Measurements from ENCODE around the gene SLC48A1. TPM values are rescaled to one million over a fixed set of nuclear protein-coding genes. Genes with fewer than 3 reads are reported as not detected.

SLC48A1 gene
- total RNA-seq, 1 experiment from 2014 or later: 37.5 TPM

DNA sequence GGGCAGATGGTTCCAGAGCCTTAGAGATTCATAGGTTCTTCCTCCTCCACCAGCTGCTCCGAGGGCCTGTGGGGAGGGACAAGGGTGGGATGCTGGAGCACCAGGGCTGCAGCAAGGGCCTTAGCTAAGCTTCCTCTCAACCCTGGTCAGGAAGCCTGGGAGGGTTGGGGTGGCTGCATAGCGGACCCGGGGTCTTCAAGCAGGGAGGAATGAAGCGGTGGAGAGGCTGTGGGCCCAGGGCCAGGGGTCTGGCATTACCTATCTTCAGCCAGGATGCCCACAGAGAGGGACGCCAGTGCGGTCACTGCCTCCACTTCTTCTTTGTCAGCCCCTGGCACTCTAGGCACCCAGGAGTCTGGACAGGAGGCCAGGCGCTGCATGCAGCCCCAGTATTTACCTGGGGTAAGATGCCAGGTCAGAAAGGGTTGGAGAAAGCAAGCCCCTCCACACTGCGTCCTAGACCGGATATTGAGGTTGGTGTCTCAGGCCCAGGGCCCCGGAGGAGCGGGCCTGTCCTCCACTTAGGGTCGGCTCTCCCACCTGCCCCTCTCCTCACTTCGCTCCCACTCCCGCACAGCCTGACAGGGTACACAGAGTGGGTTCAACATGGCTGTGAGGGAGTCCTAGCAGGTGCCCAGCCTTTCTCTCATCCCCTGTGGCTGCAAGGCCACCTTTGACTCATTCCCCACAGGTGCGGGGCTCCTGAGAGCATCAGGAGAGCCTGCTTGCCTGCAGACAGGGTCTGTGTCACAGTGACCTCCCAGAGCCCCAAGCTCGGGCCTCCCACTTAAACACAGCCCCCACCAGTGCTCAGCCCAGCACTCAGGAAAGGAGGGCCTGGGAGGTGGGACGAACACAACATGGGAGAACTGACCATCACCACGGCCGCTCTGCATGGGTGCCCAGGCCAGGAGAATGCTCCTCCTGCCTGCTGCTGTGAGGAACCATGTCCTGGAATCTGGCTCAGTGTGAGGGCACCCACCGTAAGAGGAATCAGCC, 11.1 kb downstream of the SLC48A1 start:
- Mint-ChIP-seq H3K27me3 (ENCODE audit: insufficient read depth, unreplicated experiment) (no peaks in the 10 kb centered on the region), H3K4me1 (ENCODE audit: low read depth, unreplicated experiment) (no peaks in the 10 kb centered on the region), H3K9me3 (ENCODE audit: unreplicated experiment) (no peaks in the 10 kb centered on the region), H3K27ac (ENCODE audit: unreplicated experiment) (no peak overlapping the region), H3K4me3 (ENCODE audit: unreplicated experiment) (no peak overlapping the region), H3K36me3 (ENCODE audit: insufficient read depth, unreplicated experiment) (peaks cover 68% of the 10 kb centered on the region)
- DNase-seq: no peak
- intact Hi-C loops (cut with micrococcal nuclease; ENCODE audit: unreplicated experiment): no loop called here
- Histone ChIP-seq H3K4me1 (no peaks in the 10 kb centered on the region; the same call in 1 of the 2 replicates), H3K27me3 (replicated peaks; ENCODE audit: control insufficient read depth, insufficient read depth, low read length) (no peaks in the 10 kb centered on the region), H3K36me3 (ENCODE audit: control insufficient read depth, insufficient read depth, low read length) (peaks cover 5% of the 10 kb centered on the region), H3K9me3 (no peaks in the 10 kb centered on the region), H3K4me3 (ENCODE audit: low read depth, low read length) (no peak overlapping the region)
- POLR2A ChIA-PET: interaction anchor here (0.5 kb wide), 1 partner anchor 1708 kb away, joined by 3 read pairs; no protein-coding TSS in a partner anchor
- TF ChIP-seq, protein P1, sequence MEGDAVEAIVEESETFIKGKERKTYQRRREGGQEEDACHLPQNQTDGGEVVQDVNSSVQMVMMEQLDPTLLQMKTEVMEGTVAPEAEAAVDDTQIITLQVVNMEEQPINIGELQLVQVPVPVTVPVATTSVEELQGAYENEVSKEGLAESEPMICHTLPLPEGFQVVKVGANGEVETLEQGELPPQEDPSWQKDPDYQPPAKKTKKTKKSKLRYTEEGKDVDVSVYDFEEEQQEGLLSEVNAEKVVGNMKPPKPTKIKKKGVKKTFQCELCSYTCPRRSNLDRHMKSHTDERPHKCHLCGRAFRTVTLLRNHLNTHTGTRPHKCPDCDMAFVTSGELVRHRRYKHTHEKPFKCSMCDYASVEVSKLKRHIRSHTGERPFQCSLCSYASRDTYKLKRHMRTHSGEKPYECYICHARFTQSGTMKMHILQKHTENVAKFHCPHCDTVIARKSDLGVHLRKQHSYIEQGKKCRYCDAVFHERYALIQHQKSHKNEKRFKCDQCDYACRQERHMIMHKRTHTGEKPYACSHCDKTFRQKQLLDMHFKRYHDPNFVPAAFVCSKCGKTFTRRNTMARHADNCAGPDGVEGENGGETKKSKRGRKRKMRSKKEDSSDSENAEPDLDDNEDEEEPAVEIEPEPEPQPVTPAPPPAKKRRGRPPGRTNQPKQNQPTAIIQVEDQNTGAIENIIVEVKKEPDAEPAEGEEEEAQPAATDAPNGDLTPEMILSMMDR (IDR thresholded peaks at IDR 0.05; ENCODE audit: insufficient read depth in 1 of 2, low read depth in 1 of 2, low read length in 1 of 2, severe bottlenecking in 1 of 2, unreplicated experiment in 1 of 2): no peak
- BruUV-seq (replicated peaks): no TSS peak
- CTCF ChIA-PET: no interaction called here

DNA sequence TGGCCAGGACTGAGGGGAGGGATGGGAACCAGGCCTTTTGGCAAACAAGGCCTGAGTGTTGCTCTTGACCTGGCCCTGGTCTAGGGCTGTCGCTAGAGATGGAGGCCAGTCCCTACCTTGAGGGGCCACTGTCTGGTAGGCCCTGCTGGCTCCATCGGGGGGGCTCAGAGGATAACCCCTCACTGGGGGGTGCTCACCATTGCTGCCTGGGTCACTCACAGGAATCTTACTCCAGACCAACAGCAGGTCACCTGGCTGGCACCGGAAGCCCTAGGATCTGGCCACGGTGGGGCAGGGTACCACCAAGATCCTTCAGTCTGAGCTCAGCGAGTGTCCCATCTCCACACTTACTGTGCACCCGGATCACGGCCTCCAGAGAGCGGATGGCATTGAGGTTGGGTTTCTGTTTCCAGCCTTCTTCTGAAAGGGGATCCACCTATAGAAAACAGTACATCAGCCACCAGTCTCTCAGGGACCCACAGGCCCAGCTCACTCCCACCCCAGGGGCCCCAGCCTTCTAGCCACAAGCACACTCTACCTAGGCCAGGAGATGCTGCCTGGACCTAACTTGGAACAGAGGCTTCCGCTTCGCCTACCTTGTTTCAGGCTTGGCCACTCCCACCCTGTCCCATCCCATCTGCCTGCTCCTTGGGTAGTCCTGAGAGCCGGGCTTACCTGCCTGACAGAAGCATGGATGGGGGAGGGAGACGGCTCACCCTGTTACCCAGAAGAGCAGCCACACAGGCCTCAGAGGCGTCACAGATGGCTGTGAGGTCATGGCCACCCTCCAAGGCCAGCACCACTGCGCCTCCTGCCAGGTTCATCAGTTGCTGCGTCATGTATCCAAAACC, 12.2 kb downstream of the SLC48A1 start:
- H3K27ac Mint-ChIP-seq (ENCODE audit: unreplicated experiment): no peak overlapping the region
- no peaks in the 10 kb centered on the region for H3K4me1 Mint-ChIP-seq (ENCODE audit: low read depth, unreplicated experiment)

More for the DNA sequence above, 12.2 kb downstream of the SLC48A1 start:
- Histone ChIP-seq H3K27me3 (replicated peaks; ENCODE audit: control insufficient read depth, insufficient read depth, low read length) (no peaks in the 10 kb centered on the region), H3K9me3 (no peaks in the 10 kb centered on the region), H3K4me3 (ENCODE audit: low read depth, low read length) (no peak overlapping the region), H3K36me3 (ENCODE audit: control insufficient read depth, insufficient read depth, low read length) (peaks cover 5% of the 10 kb centered on the region), H3K4me1 (no peaks in the 10 kb centered on the region)
- H3K4me3 Mint-ChIP-seq (ENCODE audit: unreplicated experiment): no peak overlapping the region
- H3K9me3 Mint-ChIP-seq (ENCODE audit: unreplicated experiment): no peaks in the 10 kb centered on the region
- peaks cover 64% of the 10 kb centered on the region for H3K36me3 Mint-ChIP-seq (ENCODE audit: insufficient read depth, unreplicated experiment)
- CTCF ChIA-PET: interaction anchor here (1.0 kb wide), 1 partner anchor 53 kb away, joined by 3 read pairs; no protein-coding TSS in a partner anchor
- no TSS peak for BruUV-seq (replicated peaks)
- TF ChIP-seq, protein P1 (IDR thresholded peaks at IDR 0.05; ENCODE audit: insufficient read depth in 1 of 2, low read depth in 1 of 2, low read length in 1 of 2, severe bottlenecking in 1 of 2, unreplicated experiment in 1 of 2): no peak
- POLR2A ChIA-PET: no interaction called here
- H3K27me3 Mint-ChIP-seq (ENCODE audit: insufficient read depth, unreplicated experiment): no peaks in the 10 kb centered on the region
- no peak for DNase-seq
- intact Hi-C loops (cut with micrococcal nuclease; ENCODE audit: unreplicated experiment): no loop called here

Measured in Caco-2 (cell line).